Measurements from ENCODE around the gene CCT5.
"Not testable (repeated sequence)": the region's sequence is repeated elsewhere in the genome, so short reads cannot be mapped to it uniquely, and the experiment has no call there.

CCT5 gene

GRCh38 chr5:10277773-10278630, 27.9 kb downstream of the CCT5 start:
- DNase-seq (ENCODE audit: low read depth in 3 of 3), result no peak

DNA sequence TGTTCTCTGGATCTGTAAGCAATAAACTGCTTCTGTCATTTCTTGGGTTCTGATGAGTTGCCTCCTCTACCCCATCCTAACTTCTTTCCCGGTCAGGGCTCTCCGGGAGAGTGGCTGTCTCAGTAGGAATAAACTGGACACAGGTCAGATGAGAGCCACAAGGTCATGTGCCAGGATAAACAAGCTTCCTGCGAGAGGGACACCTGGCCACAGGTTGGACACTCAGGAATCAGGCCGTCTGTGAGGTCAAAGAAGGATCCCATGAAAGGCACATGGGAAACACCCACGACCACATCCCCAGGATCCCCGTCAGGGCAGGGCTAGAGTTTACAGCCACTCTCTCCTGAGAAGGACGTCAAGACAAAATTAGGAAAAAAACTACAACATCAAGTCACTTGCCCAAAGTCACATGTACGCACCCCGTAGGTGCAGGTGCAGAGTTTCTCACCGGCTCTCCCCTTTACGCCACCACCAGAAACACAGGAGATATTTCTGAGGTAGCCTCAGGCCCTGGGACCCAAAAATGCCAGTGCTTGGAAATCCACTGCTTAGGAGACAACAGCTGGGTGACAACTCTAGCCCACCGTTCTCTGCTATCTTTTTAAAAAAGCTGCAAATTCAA, 28.7 kb downstream of the CCT5 start:
- no peak for DNase-seq (ENCODE audit: low read depth in 3 of 3)

- DNase-seq (ENCODE audit: low read depth in 3 of 3), result no peak
Measured at GRCh38 chr5:10279328-10279727, 29.2 kb downstream of the CCT5 start.

- DNase-seq (ENCODE audit: low read depth in 3 of 3), result no peak
Measured at GRCh38 chr5:10279925-10280720, 30.0 kb downstream of the CCT5 start.

DNA sequence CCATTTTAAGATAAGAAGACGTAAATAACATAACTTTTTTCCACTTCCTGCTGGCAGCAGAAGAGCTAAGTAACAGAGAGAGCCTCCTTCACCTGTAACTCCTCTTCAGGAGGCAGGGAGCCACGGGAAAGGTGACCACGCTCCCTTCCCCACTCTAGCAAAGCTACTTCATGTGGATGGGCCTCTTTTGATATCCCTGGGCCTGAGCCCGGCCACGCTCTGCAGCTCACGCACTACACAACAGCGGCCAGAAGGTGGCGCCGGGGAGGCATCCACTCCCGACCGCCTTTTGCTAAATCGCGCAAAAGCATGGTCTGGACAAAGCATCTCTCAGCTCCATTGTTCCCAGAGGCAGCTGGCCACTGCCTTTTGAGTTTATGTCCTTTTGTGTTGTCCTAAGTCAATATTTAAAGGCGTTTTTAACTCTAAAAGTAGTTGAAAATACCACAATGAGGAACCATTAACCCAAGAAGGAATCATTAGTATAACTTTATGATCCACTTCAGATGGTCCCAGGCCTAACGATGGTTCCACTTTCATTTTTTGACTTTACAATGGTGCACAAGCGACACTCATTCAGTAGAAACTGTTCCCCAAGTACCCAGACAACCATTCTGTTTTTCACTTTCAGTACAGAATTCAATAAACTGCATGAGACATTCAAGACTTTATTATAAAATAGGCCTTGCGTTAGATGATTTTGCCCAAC, 34.0 kb downstream of the CCT5 start:
- DNase-seq (ENCODE audit: low read depth in 3 of 3), result peak; percentile 49 to 78 (median 54)

GRCh38 chr5:10285362-10285761, 35.3 kb downstream of the CCT5 start:
- DNase-seq (ENCODE audit: low read depth in 3 of 3), result not testable (repeated sequence)

GRCh38 chr5:10286162-10286861, 36.2 kb downstream of the CCT5 start:
- DNase-seq (ENCODE audit: low read depth in 3 of 3), result no peak

GRCh38 chr5:10286862-10287227, 36.8 kb downstream of the CCT5 start:
- DNase-seq (ENCODE audit: low read depth in 3 of 3), result no peak

DNA sequence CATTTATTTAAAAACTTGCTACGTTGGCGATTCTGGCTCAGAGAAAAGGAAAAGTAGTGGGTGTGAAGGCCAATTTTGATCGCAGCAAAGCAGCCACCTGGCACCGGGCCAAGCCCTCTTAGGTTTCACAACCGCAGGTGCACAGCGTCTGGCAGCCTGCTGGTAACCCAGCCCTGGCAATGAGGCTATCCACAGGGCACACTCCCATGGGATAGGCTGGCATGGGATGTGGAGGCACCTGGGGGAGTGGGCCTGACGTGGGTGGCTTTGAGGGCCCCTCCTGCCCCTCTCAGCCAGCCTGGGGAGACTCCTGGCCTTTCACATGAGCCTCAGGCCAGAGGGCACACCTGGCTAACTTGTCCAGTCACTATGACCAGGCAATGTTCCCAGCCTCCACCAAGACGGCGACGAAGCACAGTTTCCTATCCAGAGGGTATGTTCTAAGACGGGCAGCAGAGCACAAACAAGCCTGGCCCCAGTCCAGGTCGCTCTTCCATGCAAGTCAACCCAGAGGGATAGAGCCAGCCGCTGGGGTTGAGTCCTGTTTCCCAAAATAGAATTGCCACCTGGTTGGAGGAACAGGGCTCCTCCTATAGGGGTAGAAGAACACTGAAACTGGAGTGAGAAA, 38.6 kb downstream of the CCT5 start:
- DNase-seq (ENCODE audit: low read depth in 3 of 3), result peak in 1 of 3 experiments; percentile 28

DNA sequence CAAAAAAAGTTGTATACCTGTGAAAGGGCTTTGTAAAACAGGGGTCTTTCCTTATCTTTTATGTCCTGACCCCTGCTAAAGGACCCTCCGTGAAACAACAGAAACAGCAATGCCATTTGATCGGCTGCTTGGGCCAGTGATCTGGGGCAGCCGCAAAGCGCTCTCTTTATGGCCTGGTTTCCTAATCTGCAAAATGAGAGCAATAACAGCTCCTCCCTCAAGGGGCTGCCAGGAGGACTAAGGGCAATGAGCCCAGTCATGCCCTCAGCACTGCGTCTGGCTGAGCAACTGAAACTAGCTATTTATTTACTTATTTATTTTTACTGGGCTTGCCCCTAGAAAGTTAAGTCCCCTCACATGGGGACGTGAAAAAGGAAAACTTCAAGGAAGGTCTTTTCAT, 39.3 kb downstream of the CCT5 start:
- DNase-seq (ENCODE audit: low read depth in 3 of 3), result no peak

GRCh38 chr5:10289991-10290390, 39.9 kb downstream of the CCT5 start:
- DNase-seq (ENCODE audit: low read depth in 3 of 3), result no peak

- no peak for DNase-seq (ENCODE audit: low read depth in 3 of 3)
Measured at GRCh38 chr5:10290438-10290837, 40.4 kb downstream of the CCT5 start.

- no peak for DNase-seq (ENCODE audit: low read depth in 3 of 3)
Measured at GRCh38 chr5:10291692-10292339, 41.7 kb downstream of the CCT5 start.

DNA sequence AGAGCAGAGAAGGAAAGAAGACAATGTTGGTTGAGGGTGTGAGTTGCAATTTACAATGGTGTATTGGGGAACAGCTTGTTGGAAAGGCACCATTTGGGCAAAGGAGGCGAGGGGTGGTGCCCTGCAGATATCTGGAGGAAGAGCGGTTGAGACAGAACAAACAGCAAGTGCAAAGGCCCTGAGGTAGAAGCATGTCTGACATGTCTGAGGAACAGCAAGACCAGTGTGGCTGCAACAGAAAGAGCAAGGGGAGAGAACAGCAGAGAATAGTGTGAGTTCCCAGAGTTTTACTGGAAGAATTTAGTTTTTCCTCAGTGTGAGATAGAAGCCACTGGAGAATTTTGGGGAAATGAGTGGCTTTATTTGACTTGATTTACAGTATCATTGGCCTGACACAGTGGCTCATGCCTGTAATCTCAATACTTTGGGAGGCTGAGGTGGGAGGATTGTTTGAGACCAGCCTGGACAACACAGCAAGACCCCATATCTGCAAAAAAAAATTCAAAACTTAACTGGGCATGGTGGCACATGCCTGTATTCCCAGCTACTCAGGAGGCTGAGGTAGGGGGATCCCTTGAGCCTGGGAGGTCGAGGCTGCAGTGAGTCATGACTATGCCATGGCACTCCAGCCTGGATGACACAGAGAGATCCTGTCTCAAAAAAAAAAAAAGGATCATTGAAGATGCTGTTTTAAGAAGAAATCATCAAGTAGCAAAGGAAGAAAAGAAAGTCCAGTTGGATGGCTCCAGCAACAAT, 44.0 kb downstream of the CCT5 start:
- DNase-seq (ENCODE audit: low read depth in 3 of 3), result no peak

DNA sequence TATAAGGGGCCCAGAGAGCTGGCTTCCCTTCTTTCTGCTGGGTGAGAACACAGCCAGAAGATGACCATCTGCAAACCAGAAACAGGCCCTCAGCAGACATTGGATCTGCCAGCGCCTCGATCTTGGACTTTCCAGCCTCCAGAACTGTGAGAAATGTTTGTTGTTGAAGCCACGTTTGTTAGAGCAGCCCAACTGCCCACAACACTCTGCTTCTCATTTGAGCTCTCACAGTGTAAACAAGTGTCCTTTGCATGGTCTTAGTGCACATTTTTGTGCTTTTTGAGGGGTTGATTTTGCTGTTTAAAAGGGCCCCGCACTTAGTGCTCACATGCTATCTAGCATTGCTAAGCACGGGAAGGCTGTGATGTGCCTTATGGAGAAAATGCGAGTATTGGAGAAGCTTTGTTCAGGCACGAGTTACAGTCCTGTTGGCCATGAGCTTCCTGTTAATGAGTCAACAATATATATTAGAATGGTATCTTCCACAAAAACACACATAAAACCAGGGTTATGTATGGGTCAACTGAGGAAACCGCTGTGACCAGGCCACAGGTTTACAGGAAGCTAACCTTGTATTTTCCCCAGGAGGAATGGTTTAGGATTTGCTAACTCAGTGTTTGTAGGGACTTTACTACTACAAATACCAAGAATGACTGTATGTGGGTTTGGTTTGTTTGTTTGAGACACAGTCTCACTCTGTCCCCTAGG, 45.7 kb downstream of the CCT5 start:
- DNase-seq (ENCODE audit: low read depth in 3 of 3), result no peak

DNA sequence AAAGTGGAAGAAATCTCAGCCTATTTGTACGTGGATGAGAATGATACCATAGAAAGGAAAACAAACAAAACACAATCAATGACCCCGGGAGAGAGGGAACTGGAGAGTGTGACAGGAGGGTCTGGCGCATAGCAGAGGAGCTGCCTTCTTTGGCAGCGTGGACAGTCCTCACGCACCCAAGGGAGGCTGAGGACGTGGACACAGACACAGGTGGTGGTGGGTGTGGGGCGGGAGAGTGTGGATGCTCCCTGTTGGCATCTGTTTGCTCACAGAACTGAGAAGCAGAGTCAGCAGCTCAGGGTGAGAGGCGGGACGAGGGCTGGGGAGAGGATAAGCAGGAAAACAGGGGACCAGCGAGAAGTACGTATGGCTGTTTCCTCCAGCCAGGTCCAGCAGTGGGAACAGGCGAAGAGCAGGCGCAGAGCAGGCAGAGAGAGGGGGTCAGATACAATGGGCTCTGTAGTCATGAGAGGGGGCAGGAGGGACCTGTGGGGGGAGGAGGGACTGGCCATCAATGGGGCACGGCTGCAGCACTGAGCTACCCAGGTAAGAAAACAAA, 47.6 kb downstream of the CCT5 start:
- DNase-seq (ENCODE audit: low read depth in 3 of 3), result no peak

- no peak for DNase-seq (ENCODE audit: low read depth in 3 of 3)
Measured at GRCh38 chr5:10300246-10300645, 50.2 kb downstream of the CCT5 start.

DNA sequence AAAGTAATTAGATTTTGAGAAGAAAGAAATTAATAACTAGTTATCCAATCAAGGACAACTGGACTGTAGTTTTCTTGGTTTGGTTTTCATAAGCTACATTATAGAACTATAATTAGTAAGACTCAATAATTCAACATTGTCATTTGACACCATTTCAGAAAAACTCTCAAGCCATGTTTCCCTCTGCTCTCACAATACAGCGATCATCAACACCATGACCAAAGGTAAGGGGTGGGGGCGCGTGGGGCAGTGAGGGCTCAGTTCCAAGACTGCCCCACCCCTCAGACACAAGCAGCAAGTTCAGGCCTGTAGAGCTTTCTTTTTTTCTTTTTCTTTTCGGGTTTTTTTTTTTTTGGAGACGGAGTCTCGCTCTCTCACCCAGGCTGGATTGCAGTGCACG, 51.2 kb downstream of the CCT5 start:
- DNase-seq (ENCODE audit: low read depth in 3 of 3), result no peak

Measured in stimulated activated CD4-positive, alpha-beta T cell treated with anti-CD3 and anti-CD28 coated beads, TNF-alpha, amount 100 ng/mL, for 24 hours (primary cell).